Progenitor cell of endocrine pancreas (in vitro differentiated cells): Measurements from ENCODE around the gene SHISA5. TPM values are rescaled to one million over a fixed set of nuclear protein-coding genes. Genes with fewer than 3 reads are reported as not detected.

Experiments used
- DNase-seq: peaks from one replicate; pipeline ENCODE4 v3.0.0; 2021; ENCODE audit warnings: low spot score; ENCODE audit not compliant: unreplicated experiment
- H3K27ac Mint-ChIP-seq: 2 replicates; pipeline ENCODE4 v1.8.0; 2021; ENCODE audit warnings: mild to moderate bottlenecking, moderate library complexity, mixed read lengths
- H3K27me3 Mint-ChIP-seq: 2 replicates; pipeline ENCODE4 v1.8.0; 2021; ENCODE audit warnings: mixed read lengths
- H3K36me3 Mint-ChIP-seq: 2 replicates; pipeline ENCODE4 v1.8.0; 2022; ENCODE audit warnings: mixed read lengths; ENCODE audit not compliant: insufficient read depth
- H3K4me1 Mint-ChIP-seq: 2 replicates; pipeline ENCODE4 v1.8.0; 2021; ENCODE audit warnings: low read depth, mixed read lengths
- H3K4me3 Mint-ChIP-seq: 2 replicates; pipeline ENCODE4 v1.8.0; 2021; ENCODE audit warnings: low read depth, mild to moderate bottlenecking, moderate library complexity, mixed read lengths
- H3K9me3 Mint-ChIP-seq: 2 replicates; pipeline ENCODE4 v1.8.0; 2021; ENCODE audit warnings: low read depth, mixed read lengths
- CTCF ChIP-seq: fragments of 200-600 bp; sonication (generic); IDR thresholded peaks from one replicate; pipeline ENCODE4 v1.5.0; 2021; ENCODE audit warnings: antibody characterized with exemption, mild to moderate bottlenecking; ENCODE audit not compliant: unreplicated experiment
- total RNA-seq: library from RNA; stranded (reverse); gene quantifications from 2 replicates; pipeline ENCODE4 v1.2.1, GENCODE V29; 2021

SHISA5 gene
- total RNA-seq, 1 donor from 2014 or later = 162 TPM

DNA sequence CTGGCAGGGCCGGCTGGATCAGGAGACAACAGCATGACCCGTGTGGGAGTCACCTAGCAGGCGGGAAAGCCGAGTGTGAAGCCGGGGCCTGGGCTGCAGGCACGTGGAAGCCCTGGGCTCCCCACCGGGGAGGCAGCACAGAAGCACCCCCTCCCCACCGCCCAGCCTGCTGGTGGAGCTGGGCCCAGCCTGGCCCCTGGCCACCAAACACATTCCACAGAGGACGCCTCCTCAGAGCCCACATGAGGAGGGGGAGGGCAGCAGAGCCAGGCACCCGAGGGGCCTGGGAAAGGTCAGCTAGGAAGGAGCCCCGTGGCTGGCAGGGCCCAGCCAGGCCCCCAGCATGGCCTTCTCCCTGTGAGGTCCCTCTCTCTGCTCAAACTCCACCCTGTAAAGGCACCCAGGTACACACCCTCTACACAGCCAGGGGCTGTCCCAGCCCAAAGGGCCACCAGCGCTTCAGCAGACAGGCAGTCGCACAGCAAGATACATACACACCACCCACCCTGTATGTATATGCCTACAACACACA is 78.6 kb downstream of the SHISA5 start:
- no peak for DNase-seq
- TF ChIP-seq CTCF = no peak
- Mint-ChIP-seq H3K4me3 (peak overlapping the region; percentile 65), H3K27me3 (no peaks in the 10 kb centered on the region), H3K36me3 (peaks cover 10% of the 10 kb centered on the region), H3K4me1 (peaks cover 40% of the 10 kb centered on the region), H3K27ac (peak overlapping the region; percentile 82), H3K9me3 (no peaks in the 10 kb centered on the region)

GRCh38 chr3:48423883-48424695 is 79.9 kb downstream of the SHISA5 start:
- H3K27ac Mint-ChIP-seq = peak overlapping the region; percentile 82
- peaks cover 10% of the 10 kb centered on the region for H3K36me3 Mint-ChIP-seq
- TF ChIP-seq CTCF = no peak
- no peaks in the 10 kb centered on the region for H3K9me3 Mint-ChIP-seq
- DNase-seq = no peak
- H3K27me3 Mint-ChIP-seq = no peaks in the 10 kb centered on the region
- H3K4me1 Mint-ChIP-seq = peaks cover 39% of the 10 kb centered on the region
- no peak overlapping the region for H3K4me3 Mint-ChIP-seq

DNA sequence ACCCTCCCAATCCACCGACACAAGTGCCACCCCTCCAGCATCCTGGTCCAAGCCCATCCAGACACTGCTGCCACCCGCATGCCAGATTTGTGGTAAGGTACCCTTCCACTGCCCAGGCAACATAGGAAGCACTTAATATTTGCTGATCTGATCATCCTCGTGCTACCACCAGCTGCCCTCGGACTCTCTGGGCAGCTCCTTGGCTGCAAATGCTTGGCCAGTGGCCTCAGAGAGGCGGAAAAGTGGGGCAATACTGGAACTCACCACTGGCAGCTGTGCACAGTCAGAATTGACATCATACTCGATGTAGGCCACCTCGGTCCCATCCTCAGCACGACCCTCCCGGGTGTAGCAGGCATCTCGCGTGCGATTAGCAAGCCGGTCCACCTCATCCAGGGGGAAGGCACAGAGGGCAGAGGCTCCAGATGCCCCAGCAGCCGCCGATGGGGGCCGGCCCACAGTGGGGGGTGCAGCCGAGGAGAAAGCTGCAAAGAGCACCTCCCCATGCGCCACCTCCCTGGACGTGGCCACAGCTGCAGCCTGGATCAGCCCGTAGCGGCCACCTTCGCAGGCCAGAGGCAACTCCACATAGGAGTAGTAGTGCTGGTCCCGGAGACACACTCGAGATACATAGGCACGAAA is 80.6 kb downstream of the SHISA5 start:
- Mint-ChIP-seq H3K36me3 (peaks cover 10% of the 10 kb centered on the region), H3K4me3 (no peak overlapping the region), H3K9me3 (no peaks in the 10 kb centered on the region), H3K27me3 (no peaks in the 10 kb centered on the region), H3K4me1 (peaks cover 37% of the 10 kb centered on the region), H3K27ac (peak overlapping the region; percentile 33)
- DNase-seq = no peak
- TF ChIP-seq CTCF = no peak

- no peak for TF ChIP-seq CTCF
- Mint-ChIP-seq H3K27ac (peak overlapping the region; percentile 33), H3K4me1 (peaks cover 30% of the 10 kb centered on the region), H3K4me3 (no peak overlapping the region), H3K27me3 (no peaks in the 10 kb centered on the region), H3K36me3 (peaks cover 10% of the 10 kb centered on the region), H3K9me3 (no peaks in the 10 kb centered on the region)
- DNase-seq = no peak
Measured at GRCh38 chr3:48422681-48423080, 81.3 kb downstream of the SHISA5 start.

DNA sequence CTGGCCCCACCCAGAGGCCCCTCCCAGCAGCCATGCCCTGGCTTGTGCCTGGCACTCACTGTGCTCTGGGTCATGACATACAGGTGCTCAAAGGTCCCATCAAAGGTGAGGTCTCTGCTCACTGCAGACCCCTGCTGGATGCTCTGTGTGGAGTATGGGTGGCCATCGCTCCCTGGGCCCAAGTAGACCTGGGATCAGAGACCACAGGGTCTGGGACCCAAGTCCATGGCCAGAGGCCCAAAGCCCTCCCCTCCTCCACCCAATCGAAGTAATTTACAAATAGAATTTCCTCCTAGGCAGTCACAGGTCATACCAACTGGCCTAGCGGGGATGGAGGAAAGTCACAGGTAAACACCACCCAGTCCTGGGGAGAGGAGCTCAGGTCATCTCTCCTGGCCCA is 81.7 kb downstream of the SHISA5 start:
- TF ChIP-seq CTCF = peak; percentile 13
- peaks cover 26% of the 10 kb centered on the region for H3K4me1 Mint-ChIP-seq
- H3K36me3 Mint-ChIP-seq = peaks cover 8% of the 10 kb centered on the region

More for the DNA sequence above, 81.7 kb downstream of the SHISA5 start:
- DNase-seq = no peak
- no peak overlapping the region for H3K4me3 Mint-ChIP-seq
- no peaks in the 10 kb centered on the region for H3K27me3 Mint-ChIP-seq
- H3K27ac Mint-ChIP-seq = no peak overlapping the region
- H3K9me3 Mint-ChIP-seq = no peaks in the 10 kb centered on the region
